Right atrium auricular region (tissue), 2 donors: ENCODE data around the gene GPR25. TPM values are rescaled to one million over a fixed set of nuclear protein-coding genes. Genes with fewer than 3 reads are reported as not detected.

Experiments
- DNase-seq: peaks from one replicate; pipeline ENCODE4 v3.0.0-alpha.2; 2019; ENCODE audit warnings: low spot score
- H3K27ac ChIP-seq, 2 donors: fragments of 200-600 bp; sonication (generic); 1 replicate in 1 of 2; 2 replicates in 1 of 2; pipeline ENCODE4 v1.5.1; 2016 to 2019
- H3K27me3 ChIP-seq, 2 donors: fragments of 200-600 bp; sonication (generic); one replicate each; pipeline versions ENCODE4 v1.5.1 to v1.6.0; 2017 to 2019
- H3K36me3 ChIP-seq: fragments of 200-600 bp; sonication (generic); one replicate; pipeline ENCODE4 v1.5.1; 2016
- H3K4me1 ChIP-seq, 2 donors: fragments of 200-600 bp; sonication (generic); one replicate each; pipeline versions ENCODE4 v1.5.1 to v1.6.0; 2017 to 2019
- H3K4me3 ChIP-seq, 2 donors: fragments of 200-600 bp; sonication (generic); 1 replicate in 1 of 2; 2 replicates in 1 of 2; pipeline ENCODE4 v1.5.1; 2017 to 2019; ENCODE audit warnings: mild to moderate bottlenecking in 1 of 2, moderate library complexity in 1 of 2
- H3K9me3 ChIP-seq, 2 donors: fragments of 200-600 bp; sonication (generic); one replicate each; pipeline ENCODE4 v1.5.1; 2019
- CTCF ChIP-seq, 2 donors: fragments of 200-600 bp; sonication (generic); IDR thresholded peaks; one replicate each; pipeline ENCODE4 v1.5.1; 2019; ENCODE audit warnings: antibody characterized with exemption in 2 of 2
- total RNA-seq, 2 donors: library from RNA; depleted of rRNA; stranded (reverse); fragments of >200 nt; gene quantifications; one replicate each; pipeline ENCODE4 v1.1.0, GENCODE V29; 2016

Gene GPR25
- total RNA-seq, 2 donors from 2014 or later = not detected

- Histone ChIP-seq H3K36me3 (no peaks in the 10 kb centered on the region), H3K9me3 (no peaks in the 10 kb centered on the region), H3K4me1 (peaks cover 0 to 15% of the 10 kb centered on the region in 2 donors), H3K27ac (no peak overlapping the region), H3K4me3 (peak overlapping the region in 1 of 2 donors; percentile 52), H3K27me3 (peaks cover 0 to 8% of the 10 kb centered on the region in 2 donors)
- DNase-seq = no peak
- no peak for TF ChIP-seq CTCF (IDR thresholded peaks at IDR 0.05)
Measured at GRCh38 chr1:200891774-200892157, 19.0 kb downstream of the GPR25 start.

- no peak overlapping the region for H3K27ac ChIP-seq
- peaks cover 0 to 8% of the 10 kb centered on the region in 2 donors for H3K27me3 ChIP-seq
- TF ChIP-seq CTCF (IDR thresholded peaks at IDR 0.05) = no peak
- H3K4me1 ChIP-seq = peaks cover 0 to 15% of the 10 kb centered on the region in 2 donors
- H3K4me3 ChIP-seq = no peak overlapping the region
- no peaks in the 10 kb centered on the region for H3K9me3 ChIP-seq
- no peak for DNase-seq
- no peaks in the 10 kb centered on the region for H3K36me3 ChIP-seq
Measured at GRCh38 chr1:200892546-200892945, 19.8 kb downstream of the GPR25 start.

GRCh38 chr1:200892958-200893357 is 20.2 kb downstream of the GPR25 start:
- peaks cover 0 to 8% of the 10 kb centered on the region in 2 donors for H3K27me3 ChIP-seq
- no peak overlapping the region for H3K4me3 ChIP-seq
- TF ChIP-seq CTCF (IDR thresholded peaks at IDR 0.05) = no peak
- H3K4me1 ChIP-seq = peaks cover 0 to 15% of the 10 kb centered on the region in 2 donors
- H3K36me3 ChIP-seq = no peaks in the 10 kb centered on the region
- H3K27ac ChIP-seq = no peak overlapping the region
- no peak for DNase-seq
- H3K9me3 ChIP-seq = no peaks in the 10 kb centered on the region

- no peak for TF ChIP-seq CTCF (IDR thresholded peaks at IDR 0.05)
- Histone ChIP-seq H3K27ac (no peak overlapping the region), H3K4me1 (peaks cover 0 to 15% of the 10 kb centered on the region in 2 donors), H3K36me3 (no peaks in the 10 kb centered on the region), H3K27me3 (peaks cover 0 to 8% of the 10 kb centered on the region in 2 donors), H3K9me3 (no peaks in the 10 kb centered on the region), H3K4me3 (no peak overlapping the region)
- no peak for DNase-seq
Measured at GRCh38 chr1:200893411-200893901, 20.7 kb downstream of the GPR25 start.

- H3K4me3 ChIP-seq = no peak within 1 kb of the TSS
- no peak within 1 kb of the TSS for H3K27ac ChIP-seq
- DNase-seq = no peak
- H3K9me3 ChIP-seq = no peaks in the 10 kb centered on the region
- no peaks in the 10 kb centered on the region for H3K36me3 ChIP-seq
- H3K27me3 ChIP-seq = peaks cover 0 to 8% of the 10 kb centered on the region in 2 donors
- H3K4me1 ChIP-seq = peaks cover 0 to 15% of the 10 kb centered on the region in 2 donors
- no peak for TF ChIP-seq CTCF (IDR thresholded peaks at IDR 0.05)
Measured at GRCh38 chr1:200894712-200895442, 22.1 kb downstream of the GPR25 start, which contains the start of gene INAVA. Gene INAVA (plus strand): TSS chr1:200894900. CDS start chr1:200898401, 3,501 bp downstream.
